Spleen (tissue), 11 donors: Measurements from ENCODE around the gene C17orf107. TPM values are rescaled to one million over a fixed set of nuclear protein-coding genes. Genes with fewer than 3 reads are reported as not detected.
A peak's percentile ranks its signal among the peaks of the same experiment; 100 is the strongest.

Experiments
- DNase-seq: peaks from one replicate; pipeline ENCODE4 v3.0.0-alpha.2; 2020
- H3K27ac ChIP-seq, 8 donors: fragments of 200-600 bp; sonication (generic) in 7 of 8; 1 replicate in 4 of 8; 2 replicates in 4 of 8; pipeline versions ENCODE4 v1.5.0 to v1.8.0; 2016 to 2021; ENCODE audit warnings: inconsistent platforms in 4 of 8, mild to moderate bottlenecking in 4 of 8, moderate library complexity in 1 of 8
- H3K27me3 ChIP-seq, 7 donors: fragments of 200-600 bp; sonication (generic) in 6 of 7; replicated peaks in 1 of 7; 1 replicate in 4 of 7; 2 replicates in 3 of 7; pipeline versions ENCODE4 v1.5.0 to v1.8.0; 2016 to 2021; ENCODE audit warnings: inconsistent platforms in 3 of 7, mild to moderate bottlenecking in 1 of 7
- H3K36me3 ChIP-seq, 6 donors: fragments of 200-600 bp; sonication (generic) in 5 of 6; 1 replicate in 4 of 6; 2 replicates in 2 of 6; pipeline versions ENCODE4 v1.5.0 to v1.8.0; 2016 to 2021; ENCODE audit warnings: inconsistent platforms in 2 of 6
- H3K4me1 ChIP-seq, 6 donors: fragments of 200-600 bp; sonication (generic) in 5 of 6; 1 replicate in 3 of 6; 2 replicates in 3 of 6; pipeline versions ENCODE4 v1.5.0 to v1.8.0; 2016 to 2021; ENCODE audit warnings: inconsistent platforms in 3 of 6
- H3K4me3 ChIP-seq, 8 donors: fragments of 200-600 bp; sonication (generic) in 7 of 8; 1 replicate in 4 of 8; 2 replicates in 4 of 8; pipeline versions ENCODE4 v1.5.0 to v1.8.0; 2016 to 2021; ENCODE audit warnings: inconsistent platforms in 4 of 8, mild to moderate bottlenecking in 4 of 8, moderate library complexity in 2 of 8
- H3K9me3 ChIP-seq, 8 donors: fragments of 200-600 bp; sonication (generic) in 7 of 8; 1 replicate in 4 of 8; 2 replicates in 4 of 8; pipeline versions ENCODE4 v1.5.0 to v1.8.0; 2016 to 2021; ENCODE audit warnings: inconsistent platforms in 4 of 8
- CTCF ChIP-seq, 11 experiments: fragments of 200-600 bp in 7 of 11; fragments of 450-650 bp in 4 of 11; sonication (generic) in 4 of 11; IDR thresholded peaks in 8 of 11; conservative IDR thresholded peaks in 3 of 11; 1 replicate in 7 of 11; 2 replicates in 4 of 11; pipeline versions ENCODE4 v1.4.0 to v1.8.0; 2016 to 2021; ENCODE audit warnings: antibody characterized with exemption in 11 of 11, inconsistent platforms in 4 of 11, mild to moderate bottlenecking in 1 of 11
- POLR2A ChIP-seq, 3 donors: fragments of 450-650 bp; IDR thresholded peaks; one replicate each; pipeline ENCODE4 v1.5.1; 2017; ENCODE audit warnings: antibody characterized with exemption in 3 of 3, mild to moderate bottlenecking in 1 of 3
- POLR2AphosphoS5 ChIP-seq, 3 donors: sonication (generic); formaldehyde crosslinking; IDR thresholded peaks; one replicate each; pipeline ENCODE4 v1.5.1; 2017; ENCODE audit warnings: antibody characterized with exemption in 3 of 3
- WGBS, 5 donors: extraction: QIAGEN DNeasy Blood & Tissue Kit in 3 of 5; methylation state at CpG; one replicate each; pipeline versions ENCODE4 v1.1.5 to v1.1.7; 2013 to 2018; 5-methylcytosine and 5-hydroxymethylcytosine counted together
- intact Hi-C: fragments of 100-400 bp; cut with DNase I; formaldehyde crosslinking; loops from one replicate; pipeline ENCODE4 v1.15.0; 2023; ENCODE audit warnings: low total_unique reads
- polyA plus RNA-seq, 3 donors: library from polyadenylated mRNA; stranded (reverse); fragments of 200-250 nt; gene quantifications; one replicate each; pipeline ENCODE4 v1.2.1, GENCODE V29; 2013
- total RNA-seq, 7 donors: library from RNA; depleted of rRNA in 3 of 7; stranded (reverse); fragments of >200 nt in 3 of 7; fragmentation: NEBNext Ultra II Directional in 4 of 7; extraction: Animal tissue kit (Norgen Biotek cat#: 25700) in 4 of 7; gene quantifications; one replicate each; pipeline versions ENCODE4 v1.1.0 to v1.2.1, GENCODE V29; 2016 to 2021
- donor health status: healthy with polysubstance abuse.
- donor health status: DM: no; HTN: no; CAD: no; lungs with moderate emphysema.
- donor health status: DM: no; HTN: no; CAD: no.
- donor health status: Bipolar disorder and iron deficiency.
- donor health status: healthy.
- donor health status: DM: no; HTN: no; CAD: no.
- donor health status: DM: yes; HTN: yes; CAD: no.

C17orf107 gene
- total and polyA plus RNA-seq, 10 donors = 0.15 to 4.1 (median 2.2) TPM

GRCh38 chr17:4859816-4860625 is 39.3 kb upstream of the C17orf107 start:
- 86 to 94% (median 88%) methylated on average over 32 of the region's 32 CpGs for WGBS, 5 donors
- H3K27me3 ChIP-seq = no peaks in the 10 kb centered on the region
- no peak overlapping the region for H3K4me3 ChIP-seq
- H3K4me1 ChIP-seq = peaks cover 7 to 62% (median 36%) of the 10 kb centered on the region in 6 donors
- peaks cover 0 to 37% (median 6%) of the 10 kb centered on the region in 6 donors for H3K36me3 ChIP-seq
- H3K27ac ChIP-seq = peak overlapping the region in 2 of 8 donors; percentile 30 to 69
- no peak for DNase-seq
- TF ChIP-seq CTCF (IDR thresholded peaks at IDR 0.05 in 8 of 11, conservative IDR thresholded peaks at IDR 0.05 in 3 of 11) = no peak
- TF ChIP-seq POLR2AphosphoS5 (IDR thresholded peaks at IDR 0.05) = no peak
- no peak for TF ChIP-seq POLR2A (IDR thresholded peaks at IDR 0.05)
- intact Hi-C loops = no loop called here
- no peaks in the 10 kb centered on the region for H3K9me3 ChIP-seq

- Histone ChIP-seq H3K27ac (peak overlapping the region in 1 of 8 donors; percentile 30), H3K4me3 (no peak overlapping the region), H3K36me3 (peaks cover 0 to 37% (median 6%) of the 10 kb centered on the region in 6 donors), H3K9me3 (no peaks in the 10 kb centered on the region), H3K4me1 (peaks cover 7 to 62% (median 36%) of the 10 kb centered on the region in 6 donors), H3K27me3 (no peaks in the 10 kb centered on the region)
- 93 to 97% (median 96%) methylated on average over 9 of the region's 9 CpGs for WGBS, 5 donors
- no peak for DNase-seq
- intact Hi-C loops = no loop called here
- TF ChIP-seq POLR2A (IDR thresholded peaks at IDR 0.05) = no peak
- TF ChIP-seq POLR2AphosphoS5 (IDR thresholded peaks at IDR 0.05) = no peak
- TF ChIP-seq CTCF (IDR thresholded peaks at IDR 0.05 in 8 of 11, conservative IDR thresholded peaks at IDR 0.05 in 3 of 11) = no peak
These were observed 38.7 kb upstream of the C17orf107 start for GRCh38 chr17:4860651-4861050.

- Histone ChIP-seq H3K36me3 (peaks cover 0 to 37% (median 6%) of the 10 kb centered on the region in 6 donors), H3K27me3 (no peaks in the 10 kb centered on the region), H3K4me3 (no peak overlapping the region), H3K4me1 (peaks cover 7 to 59% (median 34%) of the 10 kb centered on the region in 6 donors), H3K9me3 (no peaks in the 10 kb centered on the region), H3K27ac (no peak overlapping the region)
- 92 to 96% (median 94%) methylated on average over 16 of the region's 16 CpGs for WGBS, 5 donors
- no peak for DNase-seq
- TF ChIP-seq POLR2AphosphoS5 (IDR thresholded peaks at IDR 0.05) (no peak), POLR2A (IDR thresholded peaks at IDR 0.05) (no peak), CTCF (IDR thresholded peaks at IDR 0.05 in 8 of 11, conservative IDR thresholded peaks at IDR 0.05 in 3 of 11) (no peak)
- intact Hi-C loops = no loop called here
These were observed 38.3 kb upstream of the C17orf107 start for GRCh38 chr17:4861052-4861451.

GRCh38 chr17:4862720-4863119 is 36.6 kb upstream of the C17orf107 start:
- intact Hi-C loops = no loop called here
- DNase-seq = no peak
- Histone ChIP-seq H3K4me3 (no peak overlapping the region), H3K4me1 (peaks cover 6 to 43% (median 25%) of the 10 kb centered on the region in 6 donors), H3K27ac (no peak overlapping the region), H3K27me3 (no peaks in the 10 kb centered on the region), H3K36me3 (peaks cover 0 to 33% (median 6%) of the 10 kb centered on the region in 6 donors), H3K9me3 (no peaks in the 10 kb centered on the region)
- TF ChIP-seq CTCF (IDR thresholded peaks at IDR 0.05 in 8 of 11, conservative IDR thresholded peaks at IDR 0.05 in 3 of 11) = no peak
- TF ChIP-seq POLR2AphosphoS5 (IDR thresholded peaks at IDR 0.05) = no peak
- TF ChIP-seq POLR2A (IDR thresholded peaks at IDR 0.05) = no peak
- WGBS, 5 donors = 87 to 96% (median 90%) methylated on average over 4 of the region's 4 CpGs
